Daoy (cell line): ENCODE data around the gene FOXP1. TPM values are rescaled to one million over a fixed set of nuclear protein-coding genes. Genes with fewer than 3 reads are reported as not detected.

Source experiments
- DNase-seq: peaks from one replicate; pipeline ENCODE4 v3.0.0-alpha.2; 2015; ENCODE audit warnings: low read depth
- total RNA-seq: library from RNA; depleted of rRNA; stranded (reverse); fragments of >200 nt; shearing (Covaris generic); gene quantifications from 2 replicates; pipeline ENCODE4 v1.2.3, GENCODE V29; 2014

FOXP1 gene
- total RNA-seq, 1 experiment from 2014 or later: 42.6 TPM

DNA sequence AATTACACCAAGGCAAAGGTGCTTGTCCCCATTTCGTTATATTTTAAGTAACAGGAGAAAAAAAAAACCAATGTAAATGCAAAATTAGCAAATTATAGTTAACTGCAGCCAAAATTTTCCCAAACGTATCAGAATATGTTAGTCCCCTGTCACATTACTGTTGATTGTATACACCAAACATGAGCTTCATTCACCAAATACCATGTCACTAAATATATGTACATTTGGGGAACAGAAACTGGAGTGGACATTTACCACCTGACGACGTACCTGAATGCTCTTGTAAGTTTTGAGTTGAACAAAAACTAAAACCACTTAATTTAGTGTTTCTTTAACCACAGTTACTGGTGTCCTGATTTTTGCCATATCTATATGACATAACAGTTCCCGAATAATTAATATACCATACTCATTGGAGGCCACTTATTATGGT lies 3.3 kb upstream of the FOXP1 start:
- DNase-seq: no peak

DNA sequence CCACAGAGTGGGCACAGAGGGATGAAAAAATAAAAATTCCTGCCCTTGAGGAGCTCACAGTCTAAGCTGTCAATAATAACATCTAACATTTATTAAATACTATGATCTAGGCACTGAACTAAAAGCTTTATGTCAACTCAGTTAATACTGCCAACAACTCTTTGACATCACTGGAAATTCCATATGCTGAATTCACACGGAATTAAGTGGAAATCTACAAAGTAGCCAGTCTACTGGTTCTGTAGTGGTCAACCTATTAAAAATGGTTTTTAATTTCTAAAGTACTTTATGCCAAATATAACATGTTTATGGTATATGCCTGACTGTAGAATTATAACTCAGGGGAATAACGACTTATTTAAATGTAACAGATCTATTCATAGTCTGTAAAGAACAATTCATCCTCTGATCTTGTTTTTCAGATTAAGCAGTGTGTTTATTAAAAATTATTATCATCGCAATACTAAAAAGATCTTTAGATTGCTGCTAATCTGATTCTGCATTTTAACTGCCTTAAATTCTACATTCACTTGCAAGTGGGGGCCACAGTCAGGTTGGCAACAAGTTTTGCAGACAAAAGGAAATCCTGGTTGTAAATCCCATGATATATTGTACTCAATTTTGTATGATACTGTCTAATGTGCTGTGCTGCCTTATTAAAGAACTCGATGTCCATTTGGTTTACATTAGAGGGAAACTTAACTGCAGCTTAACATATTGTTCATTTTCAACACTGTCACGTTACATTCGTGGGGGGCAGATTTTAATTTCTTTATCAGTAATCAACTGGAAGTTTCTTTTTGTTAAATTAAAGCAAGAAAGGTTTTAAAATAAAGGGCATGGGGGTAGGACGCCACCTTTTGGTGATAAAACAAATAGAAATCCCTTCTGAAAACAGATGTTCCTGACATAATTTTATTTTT lies 2.6 kb upstream of the FOXP1 start:
- peak; percentile 36 for DNase-seq

DNA sequence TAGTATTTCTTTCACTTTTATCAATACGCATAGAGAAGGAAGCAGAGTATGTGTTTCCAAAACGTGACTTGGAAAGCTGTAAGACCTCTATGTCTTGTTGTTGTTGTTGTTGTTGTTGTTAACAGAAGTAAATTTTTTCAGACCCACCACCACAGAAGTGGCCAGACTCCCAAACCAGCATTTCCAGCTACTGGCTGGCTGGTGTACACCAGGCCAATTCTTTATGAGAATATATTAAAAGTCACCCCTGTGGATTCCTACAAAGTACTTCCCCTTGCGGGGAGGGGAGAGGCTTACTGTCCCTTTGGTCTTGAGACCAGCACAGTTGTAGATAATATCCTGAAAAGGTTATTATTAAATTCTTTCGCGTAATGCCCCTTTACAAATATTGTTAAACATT lies 1.6 kb upstream of the FOXP1 start:
- DNase-seq: no peak

DNA sequence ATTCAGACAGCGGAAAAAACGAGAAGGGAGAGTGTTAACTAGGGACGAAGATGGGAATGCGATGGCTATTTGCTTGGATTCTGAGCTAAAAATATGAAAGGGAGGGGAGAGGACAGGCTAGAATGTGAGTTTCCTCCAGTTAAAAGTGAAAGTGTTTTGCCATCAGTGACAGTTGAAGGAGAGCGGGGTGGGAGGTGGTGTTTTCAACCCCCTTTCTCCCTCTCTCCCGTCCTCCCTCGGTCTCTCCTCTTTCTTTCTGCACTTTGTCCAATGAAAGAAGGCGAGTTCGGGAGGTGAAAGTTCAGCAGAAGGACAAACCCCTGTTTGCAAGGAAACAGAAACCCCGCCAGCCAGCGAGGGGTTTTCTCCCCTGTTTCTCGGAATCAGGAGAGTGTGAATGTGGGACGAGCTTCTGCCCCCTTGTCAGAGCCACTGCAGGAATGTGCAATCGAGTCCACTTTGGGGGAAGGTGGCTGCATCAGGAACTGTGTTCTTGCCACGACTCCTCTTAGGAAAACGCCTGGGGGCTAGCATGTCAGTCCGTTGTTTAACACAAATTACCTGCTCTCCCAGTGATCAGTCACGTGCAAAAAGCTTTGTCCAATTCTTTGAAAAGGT lies 975 bp upstream of the FOXP1 start:
- peak; percentile 70 for DNase-seq

DNA sequence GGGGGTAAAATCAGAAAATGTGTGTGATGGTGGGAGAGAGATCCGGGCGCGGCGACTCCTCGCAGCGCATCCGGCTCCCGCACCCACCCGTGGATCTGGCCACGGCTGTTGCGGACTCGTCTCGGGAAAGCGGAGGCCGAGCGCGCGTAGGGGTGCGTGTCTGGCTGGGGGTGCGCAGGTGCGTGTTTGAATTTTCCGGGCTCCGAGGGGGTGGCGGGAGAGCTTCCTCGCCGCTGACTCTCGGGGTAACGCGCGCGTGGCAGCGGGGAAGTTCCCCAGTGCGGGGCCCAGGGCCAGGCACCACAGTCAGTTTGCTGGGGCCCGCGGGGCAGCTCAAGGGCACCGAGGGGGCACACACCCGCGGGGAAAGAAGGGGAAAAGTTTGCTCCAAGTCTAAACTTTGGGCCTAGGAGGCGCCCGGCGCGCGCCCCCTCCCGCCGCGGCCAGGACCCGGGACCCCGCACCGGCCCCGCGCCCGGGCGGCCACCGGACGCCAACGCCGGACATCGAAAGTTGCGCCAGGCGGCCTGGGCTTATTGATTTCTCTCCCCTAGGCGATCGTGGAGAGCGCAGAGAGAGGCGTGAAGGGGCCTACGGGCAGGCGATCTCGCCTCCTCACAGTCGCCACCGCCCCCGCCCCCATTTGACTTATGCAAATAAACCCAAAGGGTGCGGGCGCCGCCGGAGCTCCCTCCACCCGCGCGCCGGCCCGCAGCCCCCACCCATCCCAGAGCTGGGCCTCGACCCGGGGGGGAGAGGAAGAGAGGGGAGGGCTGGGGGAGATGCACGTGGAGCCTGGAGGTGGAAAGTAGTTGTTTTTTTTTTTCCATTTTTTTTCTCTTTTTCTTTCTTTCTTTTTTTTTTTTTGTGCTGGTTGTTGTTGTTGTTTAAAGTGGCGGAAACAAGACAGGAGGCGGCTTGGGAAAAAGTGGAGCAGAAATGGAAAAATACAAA lies 639 bp downstream of the FOXP1 start:
- DNase-seq: peak; percentile 73

DNA sequence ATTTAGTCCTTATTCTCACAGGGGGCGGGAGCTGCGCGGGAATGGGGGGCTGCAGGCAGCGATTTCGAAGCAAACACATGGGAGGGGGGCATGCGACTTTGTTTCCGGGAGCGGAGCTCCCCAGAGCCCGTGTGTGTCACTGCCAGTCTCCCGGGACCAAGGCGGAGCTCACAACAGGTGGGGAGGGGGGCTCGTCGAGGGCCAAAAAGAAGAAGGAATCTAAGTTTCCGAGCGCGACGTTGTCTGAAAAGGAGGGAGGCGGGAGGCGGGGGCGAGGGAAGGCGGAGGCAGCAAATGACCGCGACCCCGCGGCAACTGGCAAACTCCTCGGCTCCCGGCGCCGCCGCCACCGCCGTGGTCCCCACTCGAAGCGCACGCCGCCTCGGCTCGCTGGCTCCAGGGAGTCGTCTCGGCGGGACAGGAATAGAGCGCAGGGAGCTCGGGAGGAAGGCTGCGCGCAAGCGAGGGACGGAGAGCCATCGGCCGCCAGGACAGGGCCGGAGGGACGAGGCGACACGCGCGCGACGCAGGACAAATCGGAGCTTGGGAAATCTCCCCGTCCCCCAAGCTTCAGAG lies 1.4 kb downstream of the FOXP1 start:
- DNase-seq: peak; percentile 77

DNA sequence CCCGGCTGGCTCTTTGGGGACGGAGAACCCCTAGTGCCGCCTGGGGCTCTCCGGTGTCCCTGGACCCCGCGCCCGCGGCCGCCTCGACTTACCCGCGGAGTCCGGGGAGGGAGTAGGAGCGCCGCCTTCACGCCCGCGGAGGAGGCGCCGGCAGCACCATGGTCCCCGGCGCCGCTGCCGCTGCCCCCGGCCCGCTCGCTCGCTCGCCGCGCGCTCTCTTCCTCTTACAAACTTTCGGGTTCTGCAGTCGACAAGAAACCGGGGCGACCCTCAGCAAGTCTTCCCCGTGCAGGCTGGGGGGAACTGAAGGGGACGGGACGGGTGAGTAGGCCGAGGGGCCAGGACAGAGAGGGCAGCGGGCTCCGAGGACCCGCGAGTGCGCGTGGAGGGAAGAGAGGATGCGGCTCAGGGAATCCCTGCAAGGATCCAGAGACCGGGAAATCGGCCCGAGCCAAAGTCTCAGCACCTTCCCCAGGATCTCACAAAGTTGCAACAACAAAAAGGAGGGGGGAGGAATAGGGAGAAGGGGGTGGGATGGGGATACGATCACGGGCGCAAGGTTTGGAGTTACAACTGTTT lies 2.0 kb downstream of the FOXP1 start:
- DNase-seq: no peak

DNA sequence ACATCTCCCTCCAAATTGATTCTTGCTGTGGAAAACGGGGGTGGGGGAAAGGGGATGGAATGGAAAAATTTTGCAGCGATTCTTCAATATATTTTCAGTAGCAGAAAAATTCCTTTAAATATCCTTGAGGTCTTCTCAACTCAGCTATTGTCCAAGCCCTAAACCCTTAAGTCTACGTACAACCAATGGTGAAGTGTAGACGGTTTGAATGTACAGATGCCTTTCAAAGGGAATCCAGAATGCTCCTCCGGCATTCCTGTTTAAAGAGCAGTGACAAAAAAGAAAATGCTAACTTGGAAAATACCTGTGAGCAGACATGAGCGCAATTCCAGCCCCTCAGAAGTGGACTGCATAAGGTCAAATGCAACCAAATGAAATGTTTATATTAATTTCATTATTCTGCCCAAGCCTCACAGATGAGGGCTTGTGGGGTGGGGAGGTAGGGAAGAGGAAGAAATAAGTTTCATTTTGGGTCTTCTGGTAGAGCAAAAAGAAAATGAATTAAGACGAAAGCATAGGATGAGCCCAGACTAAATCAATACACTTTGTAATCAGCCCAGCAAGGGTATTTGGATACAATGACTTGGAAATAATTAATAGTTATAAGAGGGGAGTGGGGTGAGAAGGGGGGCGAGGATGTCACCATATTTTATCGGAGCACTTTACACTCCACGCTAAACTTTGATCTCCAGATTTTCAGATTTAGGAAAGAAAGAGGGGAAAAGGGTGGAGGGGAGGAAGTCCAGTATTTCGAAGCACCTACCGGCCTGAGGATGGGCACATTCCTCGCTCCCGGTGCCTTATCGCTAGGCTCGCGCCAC lies 2.7 kb downstream of the FOXP1 start:
- DNase-seq: no peak

DNA sequence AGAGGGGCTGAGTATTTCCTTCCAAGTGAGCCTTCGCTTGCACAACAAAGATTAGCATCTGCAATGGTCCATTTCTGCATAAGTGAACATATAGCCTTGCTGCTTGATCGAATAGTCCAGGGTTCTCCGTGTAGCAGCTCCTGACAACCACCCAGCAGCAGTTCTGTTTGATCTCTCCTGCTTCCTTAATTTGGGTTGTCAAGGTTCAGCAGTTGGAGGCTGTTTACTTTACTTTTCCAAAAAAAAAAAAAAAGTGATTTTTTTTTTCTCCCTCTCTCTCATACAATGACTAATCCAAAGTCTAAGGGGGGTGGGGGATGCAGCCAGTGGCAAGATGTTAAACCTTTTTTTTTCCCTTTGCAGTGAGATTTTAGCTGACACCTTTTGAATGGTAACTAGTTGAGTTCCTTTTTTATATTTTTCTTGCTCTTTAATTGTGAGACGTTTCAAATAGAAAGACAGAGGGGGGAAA lies 3.6 kb downstream of the FOXP1 start:
- DNase-seq: peak; percentile 69

DNA sequence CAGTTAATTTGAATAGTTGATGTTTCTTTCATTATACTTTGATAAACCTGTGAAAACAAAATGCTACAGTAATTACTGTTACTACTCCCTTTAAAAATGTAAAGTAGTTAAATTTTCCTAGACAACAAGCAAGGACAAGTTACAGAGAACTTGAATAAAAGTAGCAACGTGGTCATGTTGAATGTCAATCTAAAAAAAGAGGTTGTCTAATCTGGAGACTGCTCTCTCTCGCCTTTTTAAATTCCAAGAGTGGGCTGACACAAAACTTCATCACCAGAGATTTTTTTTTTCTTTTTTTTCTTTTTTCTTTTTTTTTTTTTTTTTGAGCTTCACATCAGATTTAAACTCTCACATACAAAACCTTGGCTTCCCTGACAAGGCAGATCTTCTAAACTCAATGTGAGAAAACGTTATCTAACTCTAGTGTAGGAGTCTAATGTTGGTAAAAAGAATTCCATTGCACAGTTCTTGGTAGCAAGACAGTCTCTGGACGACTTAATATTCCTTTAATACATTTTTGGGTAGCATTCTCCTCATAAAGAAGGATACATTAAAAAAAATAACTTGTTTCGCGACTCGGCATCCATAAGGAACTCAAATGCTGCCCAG lies 4.1 kb downstream of the FOXP1 start:
- no peak for DNase-seq

DNA sequence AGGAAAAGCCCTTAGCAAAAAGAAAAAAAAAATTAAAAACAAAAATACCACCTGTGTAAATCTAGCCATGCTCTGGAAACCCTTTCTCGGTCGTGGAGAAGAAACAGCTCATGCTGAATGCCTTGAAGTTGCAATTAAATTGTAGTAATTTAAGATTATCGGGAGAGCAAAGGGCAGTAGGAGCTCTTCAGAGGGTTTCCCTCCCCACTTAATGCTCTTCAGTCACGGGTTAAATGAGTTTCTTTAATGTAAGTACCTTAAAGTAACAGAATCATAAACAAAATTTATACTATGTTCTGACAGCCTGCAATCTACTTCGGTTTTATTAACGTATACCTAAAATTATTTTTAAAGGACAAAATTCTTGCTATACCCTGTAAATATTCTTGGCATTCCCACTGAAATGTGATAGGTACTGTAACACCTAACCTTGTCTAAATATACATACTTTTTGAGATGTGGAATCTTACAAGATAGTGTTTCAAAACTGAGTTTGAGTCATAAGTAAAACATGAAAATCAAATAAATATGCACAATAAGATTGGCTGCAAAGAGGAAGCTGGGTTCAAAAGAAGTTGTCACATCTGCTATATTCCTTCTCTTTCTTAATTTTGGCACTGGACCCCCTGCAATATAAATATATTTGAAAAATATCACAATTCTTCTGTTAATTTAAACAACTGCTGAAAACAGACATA lies 5.3 kb downstream of the FOXP1 start:
- DNase-seq: no peak

DNA sequence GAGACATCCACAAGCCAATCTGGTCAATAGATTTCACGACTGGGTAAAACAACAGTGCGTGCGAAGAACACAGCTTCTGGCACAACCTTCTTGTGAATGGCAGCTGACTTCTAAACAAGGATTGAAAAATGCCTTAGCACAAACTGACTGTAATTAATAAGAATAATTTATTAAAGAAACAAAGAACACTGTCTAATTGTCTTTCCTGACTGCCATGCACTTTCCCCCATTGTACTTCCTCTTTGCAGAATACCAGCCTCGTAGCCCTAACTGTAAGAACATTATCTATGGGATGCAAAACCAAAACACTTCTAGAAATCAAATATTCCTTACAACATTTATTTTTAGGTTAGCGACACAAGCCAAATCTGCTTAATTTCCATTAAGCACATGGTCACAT lies 6.5 kb downstream of the FOXP1 start:
- no peak for DNase-seq

DNA sequence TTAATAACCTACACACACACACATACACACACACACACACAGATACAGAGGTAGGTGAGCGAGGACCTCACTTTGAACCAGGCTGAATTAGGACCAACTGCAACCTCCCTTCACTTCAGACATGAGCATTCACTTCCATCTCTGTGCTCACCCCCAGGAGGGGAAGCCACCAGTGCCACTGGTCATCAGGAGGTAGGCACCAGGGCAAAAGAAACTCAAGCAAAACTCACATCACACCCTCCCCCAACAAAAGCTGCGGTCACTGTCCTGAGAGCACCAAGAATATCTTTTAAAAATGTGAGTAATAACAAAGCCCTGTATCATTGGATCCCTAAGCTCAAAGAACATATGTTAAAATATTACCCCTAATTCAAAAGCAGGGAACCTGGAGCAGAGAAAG lies 8.1 kb downstream of the FOXP1 start:
- DNase-seq: no peak

DNA sequence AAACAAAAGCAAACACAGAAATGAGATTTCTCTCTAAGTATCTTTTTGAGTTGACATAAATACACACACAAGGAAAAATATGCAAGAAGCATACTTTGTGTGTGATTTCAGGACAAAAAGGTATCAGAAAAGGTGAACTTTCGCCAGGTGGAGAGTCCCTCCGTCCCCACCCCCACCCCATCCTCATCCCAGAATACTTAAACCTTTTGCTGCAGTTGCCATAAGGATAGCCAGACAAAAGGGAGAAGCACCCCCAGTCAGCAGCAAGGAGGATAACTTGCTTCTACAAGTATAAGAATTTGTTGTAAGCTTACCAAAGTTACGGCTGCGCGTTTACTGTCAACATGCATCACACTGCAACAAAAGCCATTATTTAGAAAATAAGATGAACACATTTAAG lies 10.3 kb downstream of the FOXP1 start:
- no peak for DNase-seq

DNA sequence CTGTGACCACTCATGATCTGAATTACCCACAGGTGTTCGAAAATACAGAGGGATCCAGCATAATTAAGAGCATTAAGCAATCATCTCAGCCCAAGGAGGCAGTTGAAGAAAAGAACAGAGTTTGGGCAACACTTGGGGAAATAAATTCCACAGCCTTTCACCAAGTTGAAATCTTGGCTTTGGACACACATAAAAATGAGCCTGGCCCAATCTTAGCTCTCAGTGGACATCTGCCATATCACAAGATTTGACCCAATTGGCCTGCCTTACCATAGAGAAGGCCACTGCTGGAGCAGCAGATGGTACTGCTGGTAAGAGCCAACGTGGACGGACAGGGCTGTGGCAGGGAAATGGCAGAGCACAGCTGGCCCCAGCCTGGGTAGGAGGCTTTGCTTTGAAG lies 13.0 kb downstream of the FOXP1 start:
- DNase-seq: no peak

DNA sequence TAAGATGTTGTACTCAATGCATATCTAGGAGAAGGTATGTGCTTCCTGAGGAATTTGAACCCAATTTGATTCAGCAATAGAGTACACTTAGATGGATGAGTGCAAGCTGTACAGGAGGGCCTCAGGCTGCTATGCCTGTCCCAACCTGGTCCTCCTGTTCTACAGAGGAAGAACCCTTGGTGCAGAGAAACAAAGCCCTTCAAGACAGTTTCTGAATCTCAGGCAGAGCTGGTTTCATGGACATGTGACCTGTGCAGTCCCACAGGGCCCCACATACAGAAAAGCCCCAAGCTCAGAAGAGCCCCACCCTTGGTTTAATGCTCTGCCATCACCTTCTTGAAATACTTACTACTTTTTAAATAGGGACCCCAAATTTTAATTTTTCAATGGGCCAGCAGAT lies 15.3 kb downstream of the FOXP1 start:
- DNase-seq: no peak

DNA sequence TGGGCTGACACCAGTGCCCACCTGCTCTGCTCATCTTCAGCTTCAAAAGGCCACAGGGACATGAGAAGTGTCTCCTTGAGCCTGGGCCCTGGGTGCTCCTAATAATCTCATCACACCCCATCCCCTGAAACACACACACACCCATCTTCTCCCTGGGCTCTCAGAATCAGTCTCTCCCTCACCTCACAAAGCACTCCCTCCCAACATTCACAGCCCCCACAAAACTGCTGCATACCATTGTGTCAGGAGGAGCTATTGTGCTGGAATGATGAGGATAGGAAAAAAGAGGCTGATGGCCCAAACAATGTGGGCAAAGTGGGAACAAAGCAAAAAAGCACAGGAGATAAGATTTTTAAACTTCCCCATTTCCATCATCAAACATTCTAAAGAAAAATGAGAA lies 16.8 kb downstream of the FOXP1 start:
- no peak for DNase-seq

DNA sequence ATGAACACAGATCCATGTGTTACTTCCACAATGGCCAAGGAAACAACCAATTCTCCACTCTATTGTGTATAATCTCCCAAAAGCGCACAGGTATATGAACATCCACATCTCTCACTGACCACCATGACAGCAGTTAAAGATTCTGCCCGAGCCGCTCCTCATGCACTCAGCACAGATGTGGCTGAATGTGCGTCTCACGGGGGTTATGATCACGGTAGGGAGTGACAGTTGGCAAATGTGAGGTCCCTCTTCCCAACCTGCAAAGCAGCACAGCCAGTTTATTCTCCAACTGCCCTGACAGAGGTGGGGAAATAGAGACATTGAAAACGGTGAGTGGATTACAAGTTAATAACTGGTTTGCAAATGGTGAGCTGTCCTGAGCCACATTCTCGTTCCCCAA lies 17.6 kb downstream of the FOXP1 start:
- DNase-seq: no peak

DNA sequence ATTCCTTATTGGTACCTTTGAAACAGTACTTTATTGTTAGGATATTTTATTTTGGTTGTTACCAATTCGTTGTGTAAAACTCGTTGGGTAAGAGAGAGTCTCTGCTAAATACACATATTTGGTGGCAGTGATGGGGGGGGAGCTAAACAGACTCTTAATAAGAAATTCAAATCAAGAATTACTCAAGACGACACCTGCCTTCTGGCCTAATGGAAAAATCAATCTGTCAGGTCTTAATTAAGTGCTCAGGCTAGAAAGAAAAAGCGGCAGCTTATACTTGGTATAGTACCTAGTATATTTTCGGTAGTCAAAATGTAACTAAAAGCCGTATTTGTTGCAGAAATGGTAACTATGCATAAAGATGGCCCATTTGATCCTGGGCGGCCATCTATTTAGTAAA lies 18.2 kb downstream of the FOXP1 start:
- no peak for DNase-seq
